GM23248 (cell line): Measurements from ENCODE around the gene LCE1F.

Experiments used
- EZH2 ChIP-seq: fragments of 200-600 bp; sonication (generic); IDR thresholded peaks from 2 replicates; pipeline ENCODE4 v1.6.1; 2018; ENCODE audit warnings: antibody characterized with exemption, mild to moderate bottlenecking; ENCODE audit not compliant: insufficient read depth, poor library complexity, severe bottlenecking
- EZH2phosphoT487 ChIP-seq: fragments of 200-600 bp; sonication (generic); IDR thresholded peaks from 2 replicates; pipeline ENCODE4 v1.6.1; 2018; ENCODE audit warnings: antibody characterized with exemption, moderate library complexity, mild to moderate bottlenecking, low read depth; ENCODE audit not compliant: insufficient read depth

DNA sequence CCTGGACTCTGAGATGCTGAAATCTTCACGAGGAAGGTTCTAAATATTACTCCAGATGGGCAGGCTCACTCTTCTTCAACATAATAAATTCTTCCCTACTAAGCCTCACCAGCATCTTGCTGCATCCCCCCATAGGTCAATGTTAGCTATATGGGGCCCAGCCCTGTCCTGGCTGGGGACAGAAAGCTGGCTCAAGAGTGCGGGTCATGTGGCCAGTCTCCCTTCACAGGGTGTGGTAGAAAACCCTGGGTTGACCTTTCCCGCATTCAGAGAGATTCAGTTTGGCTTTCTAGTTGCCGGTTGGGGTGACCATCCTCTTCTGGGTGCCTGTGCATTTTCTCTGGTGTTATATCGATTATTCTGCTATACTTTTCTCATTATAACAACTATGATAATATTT is 36.9 kb upstream of the LCE1F start:
- no peak for TF ChIP-seq EZH2phosphoT487
- TF ChIP-seq EZH2: no peak
